PC-3 (cell line): ENCODE measurements around the gene CAPN3. TPM values are rescaled to one million over a fixed set of nuclear protein-coding genes. Genes with fewer than 3 reads are reported as not detected.

Experiments
- ATAC-seq: fragments of 200-7000 bp; cut with Tn5 transposase; 2 replicates; pipeline ENCODE4 v1.9.1; 2020; ENCODE audit warnings: mild to moderate bottlenecking, moderate library complexity
- BruUV-seq: library from RNA; stranded (reverse); fragments of 400-500 nt; replicated peaks from 2 replicates; lab custom pipeline; 2021; lab: Mats Ljungman, UMichigan
- CTCF ChIA-PET: fragments of 300-600 bp; sonication (Branson Sonifier 250); formaldehyde crosslinking; loops from one replicate; lab custom pipeline; 2022; ENCODE audit warnings: antibody characterized with exemption; lab: Charles Lee
- POLR2A ChIA-PET: fragments of 300-600 bp; sonication (Branson Sonifier 250); formaldehyde crosslinking; loops from one replicate; lab custom pipeline; 2022; ENCODE audit warnings: antibody characterized with exemption; ENCODE audit not compliant: unreplicated experiment; lab: Charles Lee
- DNase-seq: peaks from one replicate; pipeline ENCODE4 v3.0.0-alpha.2; 2015
- H2AFZ ChIP-seq: fragments of 300-600 bp; sonication (generic); 2 replicates; pipeline ENCODE4 v1.6.0; 2016; ENCODE audit warnings: antibody characterized with exemption, low read length
- H3F3A ChIP-seq: fragments of 300-600 bp; sonication (generic); one replicate; pipeline ENCODE4 v1.6.0; 2017; ENCODE audit warnings: antibody characterized with exemption, low read length, control low read depth, mild to moderate bottlenecking; ENCODE audit not compliant: unreplicated experiment
- H3K27ac ChIP-seq: fragments of 300-600 bp; sonication (generic); 2 replicates; pipeline ENCODE4 v1.5.1; 2016; ENCODE audit warnings: mild to moderate bottlenecking, low read length
- H3K27me3 ChIP-seq: fragments of 300-600 bp; sonication (generic); 2 replicates; pipeline ENCODE4 v1.6.1; 2016; ENCODE audit warnings: low read length, mixed read lengths
- H3K36me3 ChIP-seq: fragments of 300-600 bp; sonication (generic); 2 replicates; pipeline ENCODE4 v1.6.1; 2016; ENCODE audit warnings: low read depth, mixed run types, low read length, mixed read lengths
- H3K4me1 ChIP-seq: fragments of 300-600 bp; sonication (generic); 2 replicates; pipeline ENCODE4 v1.5.1; 2016; ENCODE audit warnings: low read length; ENCODE audit not compliant: insufficient read depth
- H3K4me2 ChIP-seq: fragments of 300-600 bp; sonication (generic); 2 replicates; pipeline ENCODE4 v1.6.0; 2016; ENCODE audit warnings: low read length
- H3K4me3 ChIP-seq: fragments of 300-600 bp; sonication (generic); 2 replicates; pipeline ENCODE4 v1.5.1; 2016; ENCODE audit warnings: mild to moderate bottlenecking, low read length, mixed read lengths
- H3K79me2 ChIP-seq: fragments of 300-600 bp; sonication (generic); 2 replicates; pipeline ENCODE4 v1.6.1; 2017; ENCODE audit warnings: low read length, mixed read lengths
- H3K9ac ChIP-seq: fragments of 300-600 bp; sonication (generic); 2 replicates; pipeline ENCODE4 v1.6.0; 2016; ENCODE audit warnings: mild to moderate bottlenecking, low read length
- H3K9me2 ChIP-seq: fragments of 300-600 bp; sonication (generic); replicated peaks from 2 replicates; pipeline ENCODE4 v1.6.1; 2016; ENCODE audit warnings: mixed run types, low read length, mixed read lengths
- H3K9me3 ChIP-seq: fragments of 300-600 bp; sonication (generic); 2 replicates; pipeline ENCODE4 v1.6.1; 2016; ENCODE audit warnings: low read length, mixed read lengths
- H4K20me1 ChIP-seq: fragments of 300-600 bp; sonication (generic); 2 replicates; pipeline ENCODE4 v1.6.1; 2016; ENCODE audit warnings: low read length, mixed read lengths
- EZH2 ChIP-seq: fragments of 300-600 bp; sonication (generic); IDR thresholded peaks from one replicate; pipeline ENCODE4 v1.6.1; 2017; ENCODE audit warnings: antibody characterized with exemption, mild to moderate bottlenecking, low read length; ENCODE audit not compliant: unreplicated experiment
- EZH2phosphoT487 ChIP-seq: fragments of 300-600 bp; sonication (generic); IDR thresholded peaks from 2 replicates; pipeline ENCODE4 v1.6.1; 2018; ENCODE audit warnings: mild to moderate bottlenecking, antibody characterized with exemption, low read length, borderline replicate concordance
- intact Hi-C: fragments of 100-400 bp; cut with micrococcal nuclease; formaldehyde crosslinking; loops from 2 replicates; pipeline ENCODE4 v1.9.0; 2023
- total RNA-seq: library from RNA; depleted of rRNA; stranded (reverse); fragments of >200 nt; gene quantifications from 2 replicates; pipeline ENCODE4 v1.2.3, GENCODE V29; 2014
- TF ChIP-seq, protein P1 (sequence below): fragments of 300-600 bp; sonication (generic); conservative IDR thresholded peaks from 2 replicates; pipeline ENCODE4 v1.5.1; 2017; ENCODE audit warnings: antibody characterized with exemption, low read depth, mild to moderate bottlenecking, low read length

The CAPN3 gene
- total RNA-seq, 1 experiment from 2014 or later, result 0.40 TPM

GRCh38 chr15:42409011-42409410 lies 49.7 kb downstream of the CAPN3 start:
- no TSS peak for BruUV-seq
- no peaks in the 10 kb centered on the region for H3K9me3 ChIP-seq
- H2AFZ ChIP-seq, result no peak overlapping the region
- ChIA-PET POLR2A (no interaction called here), CTCF (no interaction called here)
- no peak overlapping the region for H3K27ac ChIP-seq
- H3K9me2 ChIP-seq, result no peaks in the 10 kb centered on the region
- H3F3A ChIP-seq, result no peaks in the 10 kb centered on the region
- no peaks in the 10 kb centered on the region for H3K27me3 ChIP-seq
- H3K4me1 ChIP-seq, result no peaks in the 10 kb centered on the region
- no peak overlapping the region for H3K4me2 ChIP-seq
- intact Hi-C loops, result no loop called here
- no peak overlapping the region for H3K4me3 ChIP-seq
- DNase-seq, result no peak
- TF ChIP-seq, protein P1, sequence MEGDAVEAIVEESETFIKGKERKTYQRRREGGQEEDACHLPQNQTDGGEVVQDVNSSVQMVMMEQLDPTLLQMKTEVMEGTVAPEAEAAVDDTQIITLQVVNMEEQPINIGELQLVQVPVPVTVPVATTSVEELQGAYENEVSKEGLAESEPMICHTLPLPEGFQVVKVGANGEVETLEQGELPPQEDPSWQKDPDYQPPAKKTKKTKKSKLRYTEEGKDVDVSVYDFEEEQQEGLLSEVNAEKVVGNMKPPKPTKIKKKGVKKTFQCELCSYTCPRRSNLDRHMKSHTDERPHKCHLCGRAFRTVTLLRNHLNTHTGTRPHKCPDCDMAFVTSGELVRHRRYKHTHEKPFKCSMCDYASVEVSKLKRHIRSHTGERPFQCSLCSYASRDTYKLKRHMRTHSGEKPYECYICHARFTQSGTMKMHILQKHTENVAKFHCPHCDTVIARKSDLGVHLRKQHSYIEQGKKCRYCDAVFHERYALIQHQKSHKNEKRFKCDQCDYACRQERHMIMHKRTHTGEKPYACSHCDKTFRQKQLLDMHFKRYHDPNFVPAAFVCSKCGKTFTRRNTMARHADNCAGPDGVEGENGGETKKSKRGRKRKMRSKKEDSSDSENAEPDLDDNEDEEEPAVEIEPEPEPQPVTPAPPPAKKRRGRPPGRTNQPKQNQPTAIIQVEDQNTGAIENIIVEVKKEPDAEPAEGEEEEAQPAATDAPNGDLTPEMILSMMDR, result no peak
- no peak for TF ChIP-seq EZH2
- no peak for TF ChIP-seq EZH2phosphoT487
- no peaks in the 10 kb centered on the region for H4K20me1 ChIP-seq
- H3K79me2 ChIP-seq, result no peaks in the 10 kb centered on the region
- no peak overlapping the region for H3K9ac ChIP-seq
- peaks cover 7% of the 10 kb centered on the region for H3K36me3 ChIP-seq
- ATAC-seq, result no peak

DNA sequence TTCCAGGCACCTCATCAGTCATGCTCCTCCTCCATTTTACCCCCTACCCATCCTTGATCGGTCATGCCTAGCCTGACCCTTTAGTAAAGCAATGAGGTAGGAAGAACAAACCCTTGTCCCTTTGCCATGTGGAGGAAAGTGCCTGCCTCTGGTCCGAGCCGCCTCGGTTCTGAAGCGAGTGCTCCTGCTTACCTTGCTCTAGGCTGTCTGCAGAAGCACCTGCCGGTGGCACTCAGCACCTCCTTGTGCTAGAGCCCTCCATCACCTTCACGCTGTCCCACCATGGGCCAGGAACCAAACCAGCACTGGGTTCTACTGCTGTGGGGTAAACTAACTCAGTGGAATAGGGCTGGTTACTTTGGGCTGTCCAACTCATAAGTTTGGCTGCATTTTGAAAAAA lies 52.6 kb downstream of the CAPN3 start:
- Histone ChIP-seq H2AFZ (no peak overlapping the region), H3K36me3 (peaks cover 20% of the 10 kb centered on the region), H3K27ac (no peak overlapping the region), H3K9me2 (no peaks in the 10 kb centered on the region), H3K4me1 (no peaks in the 10 kb centered on the region), H4K20me1 (no peaks in the 10 kb centered on the region), H3K4me2 (no peak overlapping the region), H3K9ac (no peak overlapping the region), H3K4me3 (no peak overlapping the region), H3K9me3 (no peaks in the 10 kb centered on the region), H3F3A (no peaks in the 10 kb centered on the region), H3K79me2 (no peaks in the 10 kb centered on the region), H3K27me3 (no peaks in the 10 kb centered on the region)
- no peak for ATAC-seq
- CTCF ChIA-PET, result interaction anchor here (0.6 kb wide), 1 partner anchor 14 kb away, joined by 8 read pairs; no protein-coding TSS in a partner anchor
- POLR2A ChIA-PET, result no interaction called here
- intact Hi-C loops, result no loop called here
- DNase-seq, result no peak
- no peak for TF ChIP-seq EZH2phosphoT487
- no peak for TF ChIP-seq EZH2
- TF ChIP-seq, protein P1, result no peak
- no TSS peak for BruUV-seq

GRCh38 chr15:42413920-42414319 lies 54.6 kb downstream of the CAPN3 start:
- peaks cover 33% of the 10 kb centered on the region for H3K36me3 ChIP-seq
- CTCF ChIA-PET, result interaction anchor here (0.7 kb wide), 1 partner anchor 49 kb away, joined by 4 read pairs; no protein-coding TSS in a partner anchor
- intact Hi-C loops, result no loop called here

More at GRCh38 chr15:42413920-42414319, 54.6 kb downstream of the CAPN3 start:
- BruUV-seq, result no TSS peak
- H3K4me1 ChIP-seq, result no peaks in the 10 kb centered on the region
- no peak overlapping the region for H2AFZ ChIP-seq
- ATAC-seq (peak; percentile 95), DNase-seq (peak; percentile 30)
- TF ChIP-seq EZH2phosphoT487 (no peak), EZH2 (no peak)
- TF ChIP-seq, protein P1, result no peak
- H3K9me3 ChIP-seq, result no peaks in the 10 kb centered on the region
- POLR2A ChIA-PET, result no interaction called here
- no peaks in the 10 kb centered on the region for H3F3A ChIP-seq
- H3K9me2 ChIP-seq, result no peaks in the 10 kb centered on the region
- no peaks in the 10 kb centered on the region for H3K27me3 ChIP-seq
- no peak overlapping the region for H3K9ac ChIP-seq
- H3K4me2 ChIP-seq, result no peak overlapping the region
- H3K4me3 ChIP-seq, result no peak overlapping the region
- no peaks in the 10 kb centered on the region for H4K20me1 ChIP-seq
- no peaks in the 10 kb centered on the region for H3K79me2 ChIP-seq
- H3K27ac ChIP-seq, result peak overlapping the region; percentile 1; the same call in 1 of the 2 replicates
